Gastrocnemius medialis (tissue), 4 donors: ENCODE measurements around the gene PEAK3. TPM values are rescaled to one million over a fixed set of nuclear protein-coding genes. Genes with fewer than 3 reads are reported as not detected.
A peak's percentile ranks its signal among the peaks of the same experiment; 100 is the strongest.

ENCODE experiments used
- ATAC-seq, 2 donors: fragments of 150-250 bp; one replicate each; pipeline ENCODE4 v1.9.1; 2016
- DNase-seq, 2 donors: peaks; one replicate each; pipeline ENCODE4 v3.0.0-alpha.2; 2019
- H3K27ac ChIP-seq, 4 donors: fragments of 200-600 bp; sonication (generic); 1 replicate in 1 of 4; 2 replicates in 3 of 4; pipeline ENCODE4 v1.5.1; 2016 to 2018; ENCODE audit warnings: mild to moderate bottlenecking in 2 of 4, moderate library complexity in 1 of 4
- H3K27me3 ChIP-seq, 3 donors: fragments of 200-600 bp; sonication (generic) in 2 of 3; 1 replicate in 1 of 3; 2 replicates in 2 of 3; pipeline versions ENCODE4 v1.5.1 to v1.6.0; 2016 to 2019; ENCODE audit warnings: mild to moderate bottlenecking in 1 of 3, moderate library complexity in 1 of 3
- H3K36me3 ChIP-seq, 2 donors: fragments of 200-600 bp; sonication (generic) in 1 of 2; one replicate each; pipeline ENCODE4 v1.5.1; 2017 to 2018
- H3K4me1 ChIP-seq, 2 donors: fragments of 200-600 bp; sonication (generic) in 1 of 2; one replicate each; pipeline ENCODE4 v1.5.1; 2016 to 2017; ENCODE audit warnings: mild to moderate bottlenecking in 2 of 2
- H3K4me3 ChIP-seq, 4 donors: fragments of 200-600 bp; sonication (generic) in 3 of 4; 1 replicate in 1 of 4; 2 replicates in 3 of 4; pipeline ENCODE4 v1.5.1; 2016 to 2019; ENCODE audit warnings: mild to moderate bottlenecking in 2 of 4
- H3K9me3 ChIP-seq, 3 donors: fragments of 200-600 bp; sonication (generic) in 2 of 3; 1 replicate in 1 of 3; 2 replicates in 2 of 3; pipeline ENCODE4 v1.5.1; 2016 to 2019
- POLR2A ChIP-seq, 2 donors: fragments of 450-650 bp; IDR thresholded peaks; one replicate each; pipeline ENCODE4 v1.6.1; 2017; ENCODE audit warnings: antibody characterized with exemption in 2 of 2, mild to moderate bottlenecking in 2 of 2, moderate library complexity in 2 of 2
- in situ Hi-C, 4 donors: fragments of 200-750 bp; cut with MboI; loops; one replicate each; pipeline versions ENCODE4 v1.15.0 to v1.8.0; 2017; ENCODE audit warnings: low sequenced_read_pairs in 4 of 4
- intact Hi-C: fragments of 100-400 bp; cut with DNase I; formaldehyde crosslinking; loops from one replicate; pipeline ENCODE4 v1.15.1; 2023; ENCODE audit warnings: low total_unique reads
- total RNA-seq, 4 donors: library from RNA; depleted of rRNA; stranded (reverse); fragments of >200 nt; gene quantifications; one replicate each; pipeline versions ENCODE4 v1.1.0 to v1.2.3, GENCODE V29; 2016
- TF ChIP-seq, protein P1 (sequence below), 5 experiments: fragments of 450-650 bp in 3 of 5; fragments of 200-600 bp in 2 of 5; sonication (generic) in 2 of 5; IDR thresholded peaks in 4 of 5; conservative IDR thresholded peaks in 1 of 5; 1 replicate in 4 of 5; 2 replicates in 1 of 5; pipeline ENCODE4 v1.5.1; 2016 to 2019; ENCODE audit warnings: antibody characterized with exemption in 5 of 5, mild to moderate bottlenecking in 3 of 5, moderate library complexity in 3 of 5

PEAK3 gene
- total RNA-seq, 4 donors from 2014 or later, result 0.11 TPM; not detected in 3

DNA sequence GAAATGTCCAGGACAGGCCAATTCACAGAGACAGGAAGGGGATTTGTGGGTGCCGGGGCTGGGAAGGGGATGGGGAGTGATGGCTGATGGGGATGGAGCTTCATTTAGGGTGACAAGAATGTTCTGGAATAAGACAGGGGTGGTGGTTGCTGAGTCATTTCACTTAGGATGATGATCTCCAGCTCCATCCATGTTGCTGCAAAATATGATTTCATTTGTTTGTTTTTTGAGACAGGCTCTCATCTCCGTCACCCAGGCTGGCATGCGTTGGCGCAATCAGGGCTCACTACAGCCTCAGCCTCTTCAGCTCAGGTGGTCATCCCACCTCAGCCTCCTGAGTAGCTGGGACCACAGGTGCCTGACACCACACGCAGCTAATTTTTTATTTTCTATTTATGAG, 22.6 kb downstream of the PEAK3 start:
- intact Hi-C loops, result no loop called here
- ATAC-seq, result no peak
- Histone ChIP-seq H3K4me1 (peaks cover 3 to 14% of the 10 kb centered on the region in 2 donors), H3K27me3 (no peaks in the 10 kb centered on the region), H3K4me3 (no peak overlapping the region), H3K36me3 (no peaks in the 10 kb centered on the region), H3K27ac (peak overlapping the region in 1 of 4 donors; percentile 28), H3K9me3 (no peaks in the 10 kb centered on the region)
- in situ Hi-C loops, result no loop called here
- no peak for DNase-seq
- TF ChIP-seq, protein P1, sequence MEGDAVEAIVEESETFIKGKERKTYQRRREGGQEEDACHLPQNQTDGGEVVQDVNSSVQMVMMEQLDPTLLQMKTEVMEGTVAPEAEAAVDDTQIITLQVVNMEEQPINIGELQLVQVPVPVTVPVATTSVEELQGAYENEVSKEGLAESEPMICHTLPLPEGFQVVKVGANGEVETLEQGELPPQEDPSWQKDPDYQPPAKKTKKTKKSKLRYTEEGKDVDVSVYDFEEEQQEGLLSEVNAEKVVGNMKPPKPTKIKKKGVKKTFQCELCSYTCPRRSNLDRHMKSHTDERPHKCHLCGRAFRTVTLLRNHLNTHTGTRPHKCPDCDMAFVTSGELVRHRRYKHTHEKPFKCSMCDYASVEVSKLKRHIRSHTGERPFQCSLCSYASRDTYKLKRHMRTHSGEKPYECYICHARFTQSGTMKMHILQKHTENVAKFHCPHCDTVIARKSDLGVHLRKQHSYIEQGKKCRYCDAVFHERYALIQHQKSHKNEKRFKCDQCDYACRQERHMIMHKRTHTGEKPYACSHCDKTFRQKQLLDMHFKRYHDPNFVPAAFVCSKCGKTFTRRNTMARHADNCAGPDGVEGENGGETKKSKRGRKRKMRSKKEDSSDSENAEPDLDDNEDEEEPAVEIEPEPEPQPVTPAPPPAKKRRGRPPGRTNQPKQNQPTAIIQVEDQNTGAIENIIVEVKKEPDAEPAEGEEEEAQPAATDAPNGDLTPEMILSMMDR (IDR thresholded peaks at IDR 0.05 in 4 of 5, conservative IDR thresholded peaks at IDR 0.05 in 1 of 5), result no peak
- no peak for TF ChIP-seq POLR2A (IDR thresholded peaks at IDR 0.05)

DNA sequence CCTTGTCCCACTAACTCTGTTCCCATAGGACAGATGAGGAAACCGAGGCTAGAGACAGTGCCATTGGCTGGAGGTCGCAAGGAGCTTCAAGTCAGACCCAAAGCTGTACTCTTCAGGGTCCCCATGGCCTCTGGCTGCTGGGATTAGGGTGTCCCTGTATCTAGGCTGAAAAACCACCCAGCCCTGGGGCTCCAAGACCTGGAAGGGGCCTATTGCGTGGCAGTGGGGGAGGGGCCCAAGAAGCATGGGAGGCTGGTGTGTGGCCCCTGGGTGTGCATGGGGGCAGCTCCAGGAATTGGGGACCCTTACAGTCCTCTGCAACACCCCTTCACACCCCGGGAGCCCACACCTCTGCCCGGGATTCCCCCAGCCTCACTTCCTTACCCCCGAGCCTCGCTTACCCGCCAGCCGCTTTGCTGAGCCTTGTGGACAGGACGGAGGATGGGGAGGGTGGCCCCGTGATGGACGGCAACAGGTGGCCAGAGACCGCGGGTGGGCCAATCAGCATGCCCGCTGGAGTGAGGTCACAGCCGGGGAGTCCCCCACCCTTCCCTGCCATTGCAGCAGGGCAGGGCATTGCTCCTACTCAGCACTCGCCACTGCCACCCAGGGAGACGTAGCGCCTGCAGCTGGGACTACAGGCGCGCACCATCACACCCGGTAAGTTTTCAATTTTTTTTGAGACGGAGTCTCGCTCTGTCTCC, 25.8 kb downstream of the PEAK3 start, which contains the start of gene JSRP1:
JSRP1 (minus strand) TSS at position 436 of the 704 bp plus-strand sequence. CDS start 1,103 bp downstream, outside the sequence.
- no peaks in the 10 kb centered on the region for H3K9me3 ChIP-seq
- H3K36me3 ChIP-seq, result no peaks in the 10 kb centered on the region
- DNase-seq, result peak; percentile 95 to 98
- H3K27ac ChIP-seq, result peak within 1 kb of the TSS; percentile 98 to 100 (median 100)
- peaks cover 17 to 35% of the 10 kb centered on the region in 2 donors for H3K4me1 ChIP-seq
- no peaks in the 10 kb centered on the region for H3K27me3 ChIP-seq
- peak; percentile 89 to 90 for TF ChIP-seq POLR2A (IDR thresholded peaks at IDR 0.05)
- TF ChIP-seq, protein P1 (IDR thresholded peaks at IDR 0.05 in 4 of 5, conservative IDR thresholded peaks at IDR 0.05 in 1 of 5), result peak in 2 of 5 experiments; percentile 23 to 42
- H3K4me3 ChIP-seq, result peak within 1 kb of the TSS; percentile 60 to 77 (median 68)
- ATAC-seq, result peak; percentile 85 to 86
- intact Hi-C loops, result loop anchor here (1.0 kb wide), 3 partner anchors 13 to 160 kb away; partner anchors contain the start of genes IZUMO4, MOB3A, PLEKHJ1 and SF3A2
- in situ Hi-C loops, result no loop called here

DNA sequence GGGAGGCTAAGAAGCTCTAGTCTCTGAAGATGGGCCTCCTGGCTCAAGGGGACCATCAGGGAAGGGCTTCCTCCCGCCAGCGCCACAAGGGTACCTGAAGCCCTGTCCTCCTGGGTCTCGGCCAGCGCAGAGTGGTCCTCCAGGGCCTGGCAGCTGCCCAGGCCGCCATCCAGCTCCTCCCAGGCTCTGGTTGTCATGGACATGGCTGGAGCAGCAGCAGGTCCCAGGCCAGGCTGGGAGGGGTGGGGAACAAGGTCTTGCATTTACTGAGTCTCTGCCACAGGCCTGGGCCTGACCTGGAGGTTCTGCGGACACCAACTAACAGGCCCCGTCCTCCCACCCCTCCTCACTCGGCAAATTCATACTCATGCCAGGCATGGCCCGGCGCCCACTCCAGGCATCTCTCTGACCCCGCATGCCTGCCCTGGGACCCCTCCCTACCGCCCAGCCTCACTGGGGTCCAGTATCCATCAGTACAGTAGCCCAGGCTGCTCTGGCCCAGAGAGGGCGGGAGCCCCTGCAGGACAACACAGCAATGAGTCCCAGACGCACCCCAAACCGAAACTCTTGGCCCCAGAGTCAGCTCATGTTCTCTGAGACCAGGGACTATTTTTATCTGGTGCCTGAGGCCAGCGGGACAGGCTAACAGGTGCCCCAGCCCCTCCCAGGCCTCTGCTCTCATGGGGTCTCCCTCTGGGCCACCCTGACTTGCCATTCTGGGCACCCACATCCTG, 26.7 kb downstream of the PEAK3 start:
- Histone ChIP-seq H3K36me3 (no peaks in the 10 kb centered on the region), H3K9me3 (no peaks in the 10 kb centered on the region), H3K27me3 (no peaks in the 10 kb centered on the region), H3K4me3 (peak overlapping the region; percentile 60 to 77 (median 68)), H3K4me1 (peaks cover 17 to 39% of the 10 kb centered on the region in 2 donors), H3K27ac (peak overlapping the region; percentile 98 to 100 (median 100))
- ATAC-seq (peak; percentile 76 to 77), DNase-seq (peak; percentile 73 to 89)
- peak in 1 of 2 donors; percentile 5 for TF ChIP-seq POLR2A (IDR thresholded peaks at IDR 0.05)
- TF ChIP-seq, protein P1 (IDR thresholded peaks at IDR 0.05 in 4 of 5, conservative IDR thresholded peaks at IDR 0.05 in 1 of 5), result no peak
- intact Hi-C loops, result no loop called here
- in situ Hi-C loops, result no loop called here

DNA sequence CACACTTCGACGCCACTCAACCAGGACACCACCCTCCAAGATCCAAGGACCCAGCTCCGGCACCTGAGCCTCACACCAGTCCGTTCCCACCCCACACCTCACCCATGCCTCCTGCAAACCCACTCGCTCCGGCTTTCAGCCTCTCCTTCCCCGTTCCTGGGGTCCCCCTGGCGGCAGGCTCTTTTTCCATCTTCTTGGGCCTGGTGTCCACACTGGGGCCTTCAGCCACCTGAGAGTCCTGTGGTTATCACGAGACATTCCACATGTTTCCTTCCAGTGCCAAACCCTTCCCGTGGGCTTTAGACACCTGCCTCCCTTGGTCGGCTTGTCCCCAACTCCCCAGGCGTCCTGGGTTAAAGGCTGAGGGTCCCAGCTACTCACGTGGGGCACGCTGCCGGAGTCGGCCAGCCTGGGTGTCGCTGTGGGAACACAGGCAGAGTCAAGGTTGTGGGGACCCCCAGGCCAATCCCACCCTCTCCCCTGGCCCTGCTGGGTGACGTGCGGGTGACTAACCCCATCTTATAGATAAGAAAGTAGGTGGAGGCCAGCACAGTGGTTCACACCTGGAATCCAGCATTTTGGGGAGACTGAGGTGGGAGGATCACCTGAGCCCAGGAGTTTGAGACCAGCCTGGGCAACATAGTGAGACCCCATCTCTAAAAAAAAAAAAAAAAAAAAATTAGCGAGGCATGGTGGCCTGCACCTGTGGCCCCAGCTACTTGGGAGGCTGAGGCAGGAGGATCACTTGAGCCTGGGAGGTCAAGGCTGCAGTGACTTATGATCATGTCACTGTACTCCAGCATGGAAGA, 27.7 kb downstream of the PEAK3 start:
- Histone ChIP-seq H3K4me1 (peaks cover 19 to 48% of the 10 kb centered on the region in 2 donors), H3K27me3 (no peaks in the 10 kb centered on the region), H3K27ac (peak overlapping the region; percentile 98 to 100 (median 100)), H3K36me3 (no peaks in the 10 kb centered on the region), H3K4me3 (peak overlapping the region; percentile 60 to 77 (median 68)), H3K9me3 (no peaks in the 10 kb centered on the region)
- DNase-seq (peak in 1 of 2 donors; percentile 54), ATAC-seq (peak in 1 of 2 donors; percentile 20)
- intact Hi-C loops, result no loop called here
- in situ Hi-C loops, result no loop called here
- TF ChIP-seq, protein P1 (IDR thresholded peaks at IDR 0.05 in 4 of 5, conservative IDR thresholded peaks at IDR 0.05 in 1 of 5), result peak in 2 of 5 experiments; percentile 30 to 42
- no peak for TF ChIP-seq POLR2A (IDR thresholded peaks at IDR 0.05)
